B cell (primary cell): Measurements from ENCODE around the gene NGDN. TPM values are rescaled to one million over a fixed set of nuclear protein-coding genes. Genes with fewer than 3 reads are reported as not detected.

Experiments used
- ATAC-seq: fragments of 200-7000 bp; cut with Tn5 transposase; one replicate; pipeline ENCODE4 v1.10.0; 2021; ENCODE audit warnings: low read depth, mild to moderate bottlenecking, moderate number of reproducible peaks, moderate library complexity
- CTCF ChIA-PET: fragments of 350-600 bp; sonication (Branson Sonifier 250); formaldehyde crosslinking; loops from one replicate; lab custom pipeline; 2021; ENCODE audit warnings: antibody characterized with exemption, inconsistent platforms; lab: Charles Lee
- POLR2A ChIA-PET: fragments of 350-600 bp; sonication (Branson Sonifier 250); formaldehyde crosslinking; loops from one replicate; lab custom pipeline; 2021; ENCODE audit warnings: antibody characterized with exemption; lab: Charles Lee
- DNase-seq: peaks from one replicate; pipeline ENCODE4 v3.0.0; 2013
- H2AFZ ChIP-seq: 2 replicates; pipeline ENCODE4 v1.6.1; 2012; ENCODE audit warnings: mild to moderate bottlenecking, low read depth, low read length; ENCODE audit not compliant: insufficient read depth, poor library complexity, severe bottlenecking
- H3K27ac ChIP-seq, 2 donors: 1 replicate in 1 of 2; 2 replicates in 1 of 2; pipeline ENCODE4 v1.5.1; 2012 to 2013; ENCODE audit warnings: low read length in 2 of 2, mild to moderate bottlenecking in 2 of 2, moderate library complexity in 1 of 2
- H3K27me3 ChIP-seq, 4 experiments: fragments of 200-600 bp in 1 of 4; sonication (generic) in 1 of 4; replicated peaks in 1 of 4; 1 replicate in 2 of 4; 2 replicates in 2 of 4; pipeline versions ENCODE4 v1.6.1 to v1.7.0; 2013 to 2016; ENCODE audit warnings: low read length in 3 of 4, mild to moderate bottlenecking in 2 of 4, mixed read lengths in 1 of 4, moderate library complexity in 1 of 4; ENCODE audit not compliant: insufficient read depth in 4 of 4, control insufficient read depth in 3 of 4; ENCODE audit errors: control extremely low read depth in 1 of 4
- H3K36me3 ChIP-seq, 2 experiments: replicated peaks in 1 of 2; 1 replicate in 1 of 2; 2 replicates in 1 of 2; pipeline versions ENCODE4 v1.6.1 to v1.7.1; 2013; ENCODE audit warnings: low read length in 1 of 2; ENCODE audit not compliant: insufficient read depth in 2 of 2, control insufficient read depth in 1 of 2; ENCODE audit errors: control extremely low read depth in 1 of 2, extremely low read depth in 1 of 2
- H3K4me1 ChIP-seq, 2 donors: fragments of 200-600 bp in 1 of 2; sonication (generic) in 1 of 2; 1 replicate in 1 of 2; 2 replicates in 1 of 2; pipeline versions ENCODE4 v1.5.1 to v1.6.1; 2013 to 2017; ENCODE audit warnings: low read length in 2 of 2; ENCODE audit not compliant: control insufficient read depth in 2 of 2, insufficient read depth in 2 of 2
- H3K4me2 ChIP-seq: replicated peaks from 2 replicates; pipeline ENCODE3; 2012; ENCODE audit warnings: mild to moderate bottlenecking, low read depth, low read length; ENCODE audit not compliant: poor library complexity, severe bottlenecking
- H3K4me3 ChIP-seq, 5 experiments: fragments of 200-600 bp in 1 of 5; sonication (generic) in 1 of 5; 1 replicate in 3 of 5; 2 replicates in 2 of 5; pipeline versions ENCODE4 v1.5.1 to v1.7.0; 2011 to 2016; ENCODE audit warnings: low read length in 4 of 5, mild to moderate bottlenecking in 4 of 5, low read depth in 2 of 5, control low read depth in 1 of 5, moderate library complexity in 1 of 5; ENCODE audit not compliant: insufficient read depth in 1 of 5; ENCODE audit errors: control extremely low read depth in 1 of 5, extremely low read depth in 1 of 5
- H3K79me2 ChIP-seq: fragments of 200-600 bp; sonication (generic); one replicate; pipeline ENCODE4 v1.6.0; 2016; ENCODE audit warnings: low read length; ENCODE audit not compliant: control insufficient read depth, insufficient read depth
- H3K9ac ChIP-seq: fragments of 200-600 bp; sonication (generic); 2 replicates; pipeline ENCODE4 v1.6.1; 2017; ENCODE audit warnings: mild to moderate bottlenecking, low read length, moderate library complexity
- H3K9me3 ChIP-seq, 3 donors: one replicate each; pipeline versions ENCODE4 v1.6.1 to v1.7.1; 2013; ENCODE audit warnings: low read length in 2 of 3; ENCODE audit not compliant: control insufficient read depth in 2 of 3, insufficient read depth in 1 of 3; ENCODE audit errors: control extremely low read depth in 1 of 3
- H4K20me1 ChIP-seq: 2 replicates; pipeline ENCODE4 v1.6.0; 2012; ENCODE audit warnings: mild to moderate bottlenecking, low read length; ENCODE audit not compliant: insufficient read depth, control insufficient read depth, poor library complexity, severe bottlenecking
- H3K27ac Mint-ChIP-seq: one replicate; pipeline ENCODE4 v1.8.0; 2021; ENCODE audit warnings: mixed read lengths
- H3K27me3 Mint-ChIP-seq: one replicate; pipeline ENCODE4 v1.8.0; 2021; ENCODE audit warnings: mixed read lengths
- H3K4me1 Mint-ChIP-seq: one replicate; pipeline ENCODE4 v1.8.0; 2021; ENCODE audit warnings: mixed read lengths
- H3K4me3 Mint-ChIP-seq: one replicate; pipeline ENCODE4 v1.8.0; 2021; ENCODE audit warnings: mixed read lengths
- H3K9me3 Mint-ChIP-seq: one replicate; pipeline ENCODE4 v1.8.0; 2022; ENCODE audit warnings: mixed read lengths; ENCODE audit not compliant: insufficient read depth
- CTCF ChIP-seq: fragments of 200-600 bp; IDR thresholded peaks from one replicate; pipeline ENCODE4 v1.8.0; 2022; ENCODE audit warnings: antibody characterized with exemption, mild to moderate bottlenecking
- EZH2 ChIP-seq: IDR thresholded peaks from 2 replicates; pipeline ENCODE4 v1.6.1; 2012; ENCODE audit warnings: borderline replicate concordance, low read depth, mild to moderate bottlenecking, moderate library complexity, low read length; ENCODE audit not compliant: insufficient read depth, poor library complexity, severe bottlenecking
- WGBS: methylation state at CpG from one replicate; pipeline ENCODE4 v1.1.5; 2013; ENCODE audit warnings: missing lambda C conversion rate; ENCODE audit not compliant: insufficient coverage; 5-methylcytosine and 5-hydroxymethylcytosine counted together
- intact Hi-C: fragments of 100-400 bp; cut with micrococcal nuclease; formaldehyde crosslinking; loops from one replicate; pipeline ENCODE4 v1.10.0; 2022
- polyA plus RNA-seq: library from polyadenylated mRNA; depleted of rRNA; stranded (reverse); fragments of >200 nt; gene quantifications from 2 replicates; pipeline ENCODE4 v1.2.3, GENCODE V29; 2012
- total RNA-seq, 2 donors: library from RNA; stranded (reverse); fragments of 120-200 nt in 1 of 2; gene quantifications; 1 replicate in 1 of 2; 2 replicates in 1 of 2; pipeline versions ENCODE4 v1.2.3 to v1.2.4, GENCODE V29; 2013 to 2022

NGDN gene
- total and polyA plus RNA-seq, 2 donors (not counting 1 experiment from before 2014, with no cell fraction given): 66.7 to 81.8 TPM

- Histone ChIP-seq H3K4me3 (no peak overlapping the region), H3K27me3 (no peaks in the 10 kb centered on the region), H3K36me3 (peaks cover 3 to 30% of the 10 kb centered on the region in 2 experiments), H3K9me3 (no peaks in the 10 kb centered on the region), H3K9ac (no peak overlapping the region), H3K27ac (no peak overlapping the region), H2AFZ (no peak overlapping the region), H3K79me2 (no peaks in the 10 kb centered on the region), H4K20me1 (no peaks in the 10 kb centered on the region), H3K4me1 (no peaks in the 10 kb centered on the region), H3K4me2 (no peak overlapping the region)
- Mint-ChIP-seq H3K27ac (no peak overlapping the region), H3K4me1 (no peaks in the 10 kb centered on the region), H3K4me3 (no peak overlapping the region), H3K9me3 (no peaks in the 10 kb centered on the region), H3K27me3 (no peaks in the 10 kb centered on the region)
- CTCF ChIA-PET: interaction anchor here (1.7 to 2.6 kb wide), 2 partner anchors 11 to 74 kb away, joined by 8 to 15 read pairs; no protein-coding TSS in a partner anchor
- intact Hi-C loops: no loop called here
- ATAC-seq: no peak
- POLR2A ChIA-PET: no interaction called here
- TF ChIP-seq CTCF: no peak
- DNase-seq: no peak
- WGBS: 66% methylated on average over 2 of the region's 2 CpGs
Observed at GRCh38 chr14:23486036-23486435, 16.5 kb downstream of the NGDN start.

GRCh38 chr14:23487216-23487615, 17.7 kb downstream of the NGDN start:
- Histone ChIP-seq H2AFZ (no peak overlapping the region), H3K4me2 (no peak overlapping the region), H3K9ac (no peak overlapping the region), H3K79me2 (no peaks in the 10 kb centered on the region), H3K4me1 (no peaks in the 10 kb centered on the region), H4K20me1 (no peaks in the 10 kb centered on the region), H3K27me3 (no peaks in the 10 kb centered on the region), H3K36me3 (peaks cover 0 to 30% of the 10 kb centered on the region in 2 experiments), H3K27ac (no peak overlapping the region), H3K4me3 (no peak overlapping the region), H3K9me3 (no peaks in the 10 kb centered on the region)
- H3K4me3 Mint-ChIP-seq: no peak overlapping the region
- intact Hi-C loops: no loop called here
- ChIA-PET POLR2A (no interaction called here), CTCF (interaction anchor here (1.3 kb wide), 1 partner anchor 72 kb away, joined by 3 read pairs; no protein-coding TSS in a partner anchor)
- DNase-seq: no peak
- WGBS: 0% methylated on average over 1 of the region's 7 CpGs
- H3K9me3 Mint-ChIP-seq: no peaks in the 10 kb centered on the region
- no peak for ATAC-seq
- no peaks in the 10 kb centered on the region for H3K27me3 Mint-ChIP-seq
- H3K4me1 Mint-ChIP-seq: no peaks in the 10 kb centered on the region
- no peak for TF ChIP-seq CTCF
- no peak for TF ChIP-seq EZH2
- no peak overlapping the region for H3K27ac Mint-ChIP-seq
